ENCODE results near the gene ZNF831.

Gene ZNF831

DNA sequence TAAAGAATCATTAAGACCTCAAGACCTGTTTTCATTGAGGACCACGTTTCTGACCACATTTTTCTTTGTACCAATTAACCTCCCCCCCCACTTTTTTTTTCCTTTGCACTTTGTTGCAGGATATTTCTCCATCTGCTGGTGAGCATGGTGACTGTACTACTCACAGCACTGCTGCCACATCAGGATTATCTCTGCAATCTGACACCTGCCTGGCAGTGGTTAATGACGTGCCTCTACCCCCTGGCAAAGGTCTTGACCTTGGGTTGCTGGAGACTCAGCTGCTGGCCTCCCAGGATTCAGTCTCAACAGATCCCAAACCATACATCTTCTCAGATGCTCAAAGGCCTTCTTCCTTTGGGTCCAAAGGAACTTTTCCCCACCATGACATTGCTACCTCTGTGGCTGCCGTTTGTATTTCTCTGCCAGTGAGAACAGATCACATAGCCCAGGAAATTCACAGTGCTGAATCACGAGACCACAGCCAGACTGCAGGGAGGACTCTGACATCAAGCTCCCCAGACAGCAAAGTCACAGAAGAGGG, 90.2 kb downstream of the ZNF831 start:
- no peak for FAIRE-seq

DNA sequence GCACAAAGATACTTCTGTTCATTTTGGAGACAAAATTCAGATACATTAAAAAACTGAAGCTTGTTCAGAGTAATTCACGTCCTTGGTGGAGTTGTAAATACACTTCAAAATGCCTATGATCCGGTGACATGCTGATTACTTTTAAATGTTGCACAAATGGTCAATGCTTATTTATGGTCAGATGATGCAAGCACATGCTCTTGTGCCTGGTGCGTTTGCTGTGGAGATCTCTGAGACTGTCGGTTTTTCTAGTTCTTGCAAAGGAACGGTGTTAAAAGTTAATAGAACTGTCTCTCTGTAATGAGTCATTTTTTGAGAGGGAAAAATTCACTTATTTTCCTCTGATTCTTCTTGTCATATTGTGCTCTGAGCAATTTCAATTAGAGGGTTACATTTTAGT, 91.6 kb downstream of the ZNF831 start:
- FAIRE-seq = no peak

DNA sequence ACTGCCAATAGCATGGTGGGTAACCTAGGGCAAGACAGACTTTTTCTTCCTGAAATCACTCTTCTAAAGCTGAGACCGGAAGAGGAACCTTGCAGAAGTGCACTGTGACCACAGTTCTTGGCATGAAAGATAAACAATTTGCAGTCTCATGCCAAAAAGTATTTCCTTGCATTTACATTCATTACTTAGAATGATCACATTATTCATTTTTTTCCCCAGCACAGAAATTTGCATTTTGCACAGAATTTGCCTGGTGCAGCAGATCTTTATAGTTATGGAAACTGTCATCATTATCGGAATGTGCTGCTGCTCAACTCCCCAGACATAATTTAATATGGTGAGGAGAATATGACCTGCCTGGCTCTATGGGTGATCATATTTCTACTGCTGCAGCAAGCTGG, 94.6 kb downstream of the ZNF831 start:
- no peak for FAIRE-seq

DNA sequence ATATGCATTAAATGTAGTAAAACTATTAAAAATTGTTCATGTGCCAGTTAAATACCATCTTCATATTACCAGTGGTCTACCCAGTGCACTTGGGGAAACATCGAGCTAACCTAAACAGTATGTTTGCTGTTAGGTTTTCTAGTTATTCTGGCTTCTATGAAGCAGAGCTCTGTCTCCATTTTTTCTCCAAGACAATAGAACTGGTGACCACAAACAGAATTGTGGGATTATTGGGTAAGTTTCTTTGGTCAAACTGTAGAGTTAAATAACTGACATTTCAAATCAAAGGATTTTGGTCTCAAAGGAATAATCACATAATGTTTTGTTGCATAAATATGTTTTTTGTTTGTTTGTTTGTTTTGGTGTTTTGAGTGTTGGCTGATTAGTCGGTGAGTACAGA, 96.3 kb downstream of the ZNF831 start:
- no peak for FAIRE-seq

DNA sequence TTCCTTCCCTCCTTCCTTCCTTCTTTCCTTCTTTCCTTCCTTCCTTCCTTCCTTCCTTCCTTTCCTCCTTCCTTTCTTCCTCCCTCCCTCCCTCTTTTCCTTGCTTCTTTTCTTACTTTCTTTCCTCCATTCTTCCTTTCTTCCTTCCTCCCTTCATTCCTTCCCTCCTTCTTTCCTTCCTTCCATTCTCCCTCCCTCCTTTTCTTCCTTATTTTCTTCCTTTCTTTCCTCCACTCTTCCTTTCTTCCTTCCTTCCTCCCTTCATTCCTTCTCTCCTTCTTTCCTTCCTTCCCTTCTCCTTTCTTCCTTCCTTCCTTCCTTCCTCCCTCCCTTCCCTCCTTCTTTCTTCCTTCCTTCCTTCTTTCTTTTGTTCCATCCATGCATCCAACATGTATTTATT, 101.7 kb downstream of the ZNF831 start:
- no peak for FAIRE-seq

DNA sequence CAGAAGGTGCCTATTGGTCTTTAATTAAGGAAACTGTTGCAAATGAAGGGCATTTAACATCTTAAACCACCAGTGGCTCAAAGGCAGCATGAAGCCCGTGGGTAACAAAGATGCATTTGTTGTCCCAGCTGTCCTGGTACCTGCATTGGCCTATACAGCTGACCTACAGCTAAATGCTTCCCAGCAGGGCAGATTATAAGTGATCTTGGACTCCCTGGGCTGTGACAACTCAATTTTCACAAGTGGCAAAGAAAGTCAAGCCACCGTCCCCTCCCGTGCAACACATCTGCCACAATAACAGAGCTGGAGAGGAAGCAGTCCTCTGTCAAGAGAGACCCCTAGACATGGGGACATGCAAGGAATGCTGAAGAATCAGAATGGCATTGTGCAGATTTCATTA, 105.2 kb downstream of the ZNF831 start:
- FAIRE-seq = no peak

DNA sequence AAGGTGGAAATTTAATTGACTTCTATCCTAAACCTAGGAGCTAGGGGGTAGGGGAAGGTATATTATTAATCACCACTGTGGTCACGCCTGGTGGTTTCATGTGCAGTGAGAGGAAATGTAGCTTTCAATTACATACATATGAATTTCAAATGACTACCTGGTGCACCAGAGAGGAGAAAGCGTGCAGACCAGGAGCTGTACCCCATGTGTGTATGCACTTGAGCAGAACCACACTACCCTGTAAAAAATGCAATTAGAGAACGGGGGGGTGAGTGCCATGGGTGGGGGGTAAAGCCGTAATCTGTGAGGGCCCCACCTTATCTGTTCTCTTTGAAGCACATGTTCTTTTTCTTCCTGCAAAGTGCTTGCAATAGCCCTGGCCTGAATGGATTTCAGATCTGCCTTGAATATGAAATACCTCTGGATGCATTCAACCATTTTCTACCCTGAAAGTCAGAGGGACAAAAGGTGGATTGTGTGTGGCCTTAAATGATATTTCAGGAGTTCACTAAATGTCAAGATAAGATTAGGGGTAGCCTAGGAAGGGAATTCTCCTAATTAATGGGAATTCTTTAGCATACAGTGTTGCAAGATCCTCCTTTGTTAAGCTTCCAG, 105.9 kb downstream of the ZNF831 start:
- no peak for FAIRE-seq

DNA sequence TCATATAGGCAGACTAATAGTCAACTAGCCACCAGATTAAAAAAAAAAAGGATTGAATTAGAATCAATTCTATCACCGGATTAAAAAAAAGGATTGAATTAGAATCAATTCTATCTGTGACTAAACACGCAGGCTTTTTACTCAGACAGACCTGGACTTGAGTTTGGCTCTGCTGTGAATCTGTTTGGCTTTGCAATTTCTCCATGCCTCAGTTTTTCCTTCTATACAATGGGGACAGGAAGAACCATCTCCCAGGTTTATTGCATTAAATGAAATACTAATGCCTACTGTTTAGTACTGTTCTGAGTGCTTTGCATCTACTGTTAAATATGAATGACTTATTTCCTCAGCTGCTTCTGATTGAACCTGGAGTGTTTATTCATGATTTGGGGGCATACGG, 106.8 kb downstream of the ZNF831 start:
- FAIRE-seq = no peak

DNA sequence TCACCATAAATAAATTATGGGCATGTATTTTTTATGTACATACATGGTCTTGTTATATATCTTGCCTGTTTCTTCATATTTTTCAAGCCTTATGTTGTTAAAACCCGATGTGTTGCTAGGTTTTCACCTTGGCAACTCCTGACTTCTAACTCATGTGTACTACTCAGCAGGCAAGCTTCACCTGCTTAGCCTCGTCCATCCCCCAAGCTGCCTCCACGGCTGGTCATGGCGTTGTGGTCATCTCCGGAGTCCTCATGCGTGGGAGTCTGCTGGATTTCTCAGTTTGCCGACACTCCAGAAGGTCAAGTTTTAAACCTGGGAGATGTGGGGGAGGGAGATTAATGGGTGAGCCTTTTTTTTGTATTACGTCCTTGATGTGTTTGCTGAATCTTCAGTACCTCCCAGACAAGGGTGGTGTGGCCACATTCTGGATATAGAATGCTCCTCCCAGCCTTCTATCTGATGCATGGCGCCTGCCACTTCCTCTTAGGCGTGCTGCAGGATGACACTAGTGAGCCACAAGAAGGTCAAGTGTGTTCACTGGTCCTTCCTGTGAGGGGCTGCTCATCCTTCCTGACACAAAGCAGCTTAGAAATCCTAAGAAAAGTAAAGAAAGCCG, 110.2 kb downstream of the ZNF831 start:
- FAIRE-seq = no peak

DNA sequence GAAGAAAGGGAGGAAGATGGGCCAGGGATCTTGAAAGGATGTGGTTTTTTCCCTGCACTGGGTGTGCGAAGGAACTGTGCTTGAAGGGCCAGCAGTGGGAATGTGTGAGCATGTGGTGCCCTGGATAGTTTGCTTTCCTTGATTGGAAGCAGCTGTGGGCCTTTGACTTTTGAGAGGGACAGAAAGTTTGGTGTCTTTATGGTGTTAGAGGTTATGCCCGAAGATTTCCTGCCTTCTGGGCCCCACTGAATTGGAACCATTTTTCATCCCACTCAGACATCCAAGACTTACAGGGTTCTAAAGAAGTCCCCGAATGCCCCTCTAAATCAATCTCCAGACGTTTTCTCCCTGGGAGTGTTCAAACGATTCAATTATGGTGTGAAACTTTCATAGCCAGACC, 113.3 kb downstream of the ZNF831 start:
- no peak for FAIRE-seq

DNA sequence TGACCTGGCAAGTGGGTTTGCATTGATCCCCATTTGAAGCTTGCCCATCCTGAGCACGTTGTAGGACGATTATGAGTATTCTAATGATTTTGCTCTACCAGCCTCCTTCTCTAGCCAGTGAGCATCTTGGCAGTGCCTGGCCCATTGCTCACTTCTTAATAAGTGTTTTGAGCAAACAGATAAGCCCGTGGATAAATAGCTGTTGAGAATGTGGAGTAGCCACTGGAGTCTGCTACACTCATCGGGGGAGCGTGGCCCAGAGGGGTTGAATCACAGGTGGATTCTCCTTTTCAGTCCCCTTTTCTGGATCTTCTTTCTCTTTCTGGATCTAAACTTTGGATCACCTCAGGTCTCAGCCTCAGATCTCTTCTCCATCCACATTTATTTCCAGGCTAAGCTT, 120.8 kb downstream of the ZNF831 start:
- FAIRE-seq = no peak

DNA sequence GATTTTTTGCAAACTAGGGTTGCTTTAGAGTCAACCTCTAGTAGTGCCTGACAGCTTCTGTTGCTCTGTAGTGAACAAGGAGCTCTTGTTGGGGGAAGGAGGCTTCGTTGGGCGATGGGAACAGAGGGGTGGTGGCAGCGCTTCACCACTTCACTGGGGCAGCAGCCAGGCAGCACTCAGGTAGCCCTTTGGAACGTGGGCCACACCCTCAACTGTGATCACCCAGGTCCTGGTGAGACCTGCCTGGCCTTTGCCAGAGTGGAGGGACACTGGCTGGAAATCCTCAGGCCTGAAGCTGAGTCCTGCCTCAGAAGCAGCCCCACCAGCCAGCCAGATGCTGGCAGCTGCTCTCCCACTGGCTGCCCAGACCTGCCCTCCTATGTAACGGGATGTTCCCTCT, 126.4 kb downstream of the ZNF831 start:
- no peak for FAIRE-seq

DNA sequence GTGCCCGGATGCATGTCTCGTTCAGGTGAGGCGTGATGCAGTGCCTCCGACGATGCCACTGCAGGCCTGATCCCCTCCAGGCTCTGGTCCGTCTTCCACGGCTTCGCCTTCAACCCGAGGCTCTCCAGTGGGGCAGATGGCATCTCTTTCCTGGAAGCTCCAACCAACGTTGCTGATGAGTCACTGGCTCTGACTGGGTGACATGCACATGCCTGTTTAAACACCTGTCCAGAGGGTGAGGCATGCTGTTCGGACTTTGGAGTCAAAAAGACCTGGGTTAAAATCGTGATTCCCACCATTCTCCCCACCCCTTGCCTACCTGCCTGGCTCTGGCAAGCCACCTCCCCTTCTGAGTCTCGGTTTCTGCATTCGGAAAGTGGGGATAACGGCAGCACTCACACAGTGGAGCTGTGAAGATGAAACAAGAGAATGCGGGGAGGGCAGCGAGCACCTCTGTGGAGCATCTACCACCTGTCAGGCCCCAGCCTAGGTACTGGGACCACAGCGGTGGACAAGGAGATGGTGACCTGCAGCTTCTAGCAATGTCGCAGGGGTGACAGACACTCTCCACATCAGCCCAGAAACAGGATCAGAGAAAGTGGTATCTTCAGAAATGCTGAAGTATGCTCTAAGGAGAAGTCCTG, 128.2 kb downstream of the ZNF831 start:
- no peak for FAIRE-seq

DNA sequence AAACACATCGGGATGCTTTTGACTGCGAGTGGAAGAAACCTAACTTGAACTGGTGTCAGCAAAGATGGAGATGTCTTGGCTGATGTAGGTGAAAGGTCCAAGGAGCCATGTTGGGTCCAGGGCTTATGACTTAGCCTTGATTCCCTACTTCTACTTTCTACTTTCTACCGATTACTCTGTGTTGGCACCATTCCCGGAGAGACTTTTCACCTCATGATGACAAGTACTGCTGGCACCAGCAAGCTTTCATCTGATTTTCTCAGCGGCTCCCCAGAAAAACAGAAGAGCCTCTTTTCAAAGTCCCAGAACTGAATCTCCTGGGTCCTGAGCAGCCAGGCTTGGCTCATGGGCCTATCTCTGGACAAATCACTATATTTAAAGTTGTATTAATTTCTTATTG, 131.9 kb downstream of the ZNF831 start:
- no peak for FAIRE-seq

DNA sequence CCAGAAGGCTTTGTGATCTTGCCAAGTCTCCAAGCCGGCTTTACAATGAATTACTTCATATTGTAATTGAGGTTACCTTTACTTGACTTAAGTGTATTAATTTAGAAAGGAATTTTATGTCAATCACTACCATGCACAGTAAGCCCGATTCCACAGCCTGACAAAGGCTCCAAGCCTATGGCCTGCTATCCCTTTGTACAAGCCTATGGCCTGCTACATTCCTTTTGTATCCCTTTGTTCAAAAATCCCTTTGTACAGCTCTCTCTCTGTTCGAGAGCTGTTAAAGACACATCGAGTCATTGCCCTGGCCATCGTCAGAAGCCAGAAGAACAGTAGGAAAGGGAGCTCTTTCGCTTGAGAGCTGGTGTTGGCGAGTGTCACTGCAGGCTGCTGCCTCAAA, 134.1 kb downstream of the ZNF831 start:
- no peak for FAIRE-seq

DNA sequence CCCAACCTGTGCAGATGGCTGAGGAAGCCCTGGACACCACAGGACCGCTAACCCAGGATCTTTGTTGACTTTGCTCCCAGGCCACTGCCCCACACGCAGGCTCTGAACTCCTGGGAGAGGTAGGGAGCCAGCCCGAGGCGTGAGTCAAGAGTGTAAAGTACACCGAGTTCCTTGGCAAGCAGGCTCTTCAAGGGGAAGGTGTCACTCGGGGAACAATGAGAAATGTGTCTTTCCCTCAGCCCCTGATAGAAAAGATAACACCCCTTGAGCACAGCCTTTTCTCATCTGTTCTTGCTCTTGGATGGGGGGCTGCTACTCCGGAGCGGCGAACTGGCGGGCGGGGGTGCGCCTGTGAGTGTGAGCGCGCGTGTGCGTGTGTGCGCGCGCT, 136.3 kb downstream of the ZNF831 start:
- FAIRE-seq = no peak

DNA sequence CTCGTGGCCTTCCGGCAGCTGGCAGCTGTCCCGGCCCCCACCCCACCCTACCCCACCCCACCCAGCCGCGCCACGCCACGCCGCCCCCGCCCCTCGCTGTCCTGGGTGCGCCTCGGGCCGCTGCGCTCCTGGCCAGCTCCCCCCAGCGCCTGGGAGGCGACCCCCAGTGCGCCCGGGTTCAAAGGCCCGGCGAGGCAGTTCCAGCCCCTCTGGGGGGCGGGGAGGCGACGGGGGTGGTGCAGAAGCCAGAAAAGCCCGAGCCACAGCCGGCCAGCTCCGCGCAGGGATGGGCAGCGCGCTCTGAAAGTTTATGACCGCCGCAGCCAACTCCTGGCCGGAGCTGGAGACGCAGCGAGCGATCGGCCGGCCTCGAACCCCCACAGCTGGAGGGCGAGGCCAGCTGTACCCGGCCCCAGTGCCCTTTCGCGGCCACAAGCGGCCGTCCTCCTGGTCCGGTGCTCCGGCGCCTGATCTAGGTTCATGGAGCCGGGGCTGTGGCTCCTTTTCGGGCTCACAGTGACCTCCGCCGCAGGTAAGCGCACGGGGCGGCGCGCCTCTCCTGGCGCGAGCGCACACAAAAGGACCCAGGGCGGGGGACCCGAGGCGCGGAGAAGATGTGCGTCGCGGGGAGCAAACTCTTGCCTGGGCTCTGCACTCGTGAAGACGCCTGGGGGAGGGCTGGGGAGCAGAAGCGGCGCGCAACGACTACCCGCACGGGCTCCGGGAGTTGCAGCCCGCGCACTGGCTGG, 136.9 kb downstream of the ZNF831 start, which contains the start of gene EDN3:
EDN3 (plus strand) TSS at position 279 of the 749 bp plus-strand sequence; CDS start at position 481, 202 bp downstream.
- no peak for FAIRE-seq

DNA sequence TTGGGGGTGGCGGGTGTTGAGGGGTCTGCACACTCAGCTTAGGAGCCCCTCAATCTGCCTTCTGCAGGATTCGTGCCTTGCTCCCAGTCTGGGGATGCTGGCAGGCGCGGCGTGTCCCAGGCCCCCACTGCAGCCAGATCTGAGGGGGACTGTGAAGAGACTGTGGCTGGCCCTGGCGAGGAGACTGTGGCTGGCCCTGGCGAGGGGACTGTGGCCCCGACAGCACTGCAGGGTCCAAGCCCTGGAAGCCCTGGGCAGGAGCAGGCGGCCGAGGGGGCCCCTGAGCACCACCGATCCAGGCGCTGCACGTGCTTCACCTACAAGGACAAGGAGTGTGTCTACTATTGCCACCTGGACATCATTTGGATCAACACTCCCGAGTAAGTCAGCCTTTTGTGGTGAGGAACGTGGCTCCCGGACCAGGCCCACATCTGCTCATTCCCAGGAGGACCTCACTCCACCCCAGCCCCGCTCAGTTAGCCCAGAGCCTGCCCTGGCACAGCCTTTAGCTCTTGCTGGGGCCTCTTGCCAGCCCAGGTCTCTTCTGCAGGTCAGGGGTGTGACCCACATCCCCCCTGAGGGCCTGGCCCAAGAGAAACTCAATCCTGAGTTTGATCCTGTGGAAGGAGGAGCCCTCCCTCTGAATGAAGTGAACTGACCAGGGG, 137.9 kb downstream of the ZNF831 start:
- FAIRE-seq = no peak

DNA sequence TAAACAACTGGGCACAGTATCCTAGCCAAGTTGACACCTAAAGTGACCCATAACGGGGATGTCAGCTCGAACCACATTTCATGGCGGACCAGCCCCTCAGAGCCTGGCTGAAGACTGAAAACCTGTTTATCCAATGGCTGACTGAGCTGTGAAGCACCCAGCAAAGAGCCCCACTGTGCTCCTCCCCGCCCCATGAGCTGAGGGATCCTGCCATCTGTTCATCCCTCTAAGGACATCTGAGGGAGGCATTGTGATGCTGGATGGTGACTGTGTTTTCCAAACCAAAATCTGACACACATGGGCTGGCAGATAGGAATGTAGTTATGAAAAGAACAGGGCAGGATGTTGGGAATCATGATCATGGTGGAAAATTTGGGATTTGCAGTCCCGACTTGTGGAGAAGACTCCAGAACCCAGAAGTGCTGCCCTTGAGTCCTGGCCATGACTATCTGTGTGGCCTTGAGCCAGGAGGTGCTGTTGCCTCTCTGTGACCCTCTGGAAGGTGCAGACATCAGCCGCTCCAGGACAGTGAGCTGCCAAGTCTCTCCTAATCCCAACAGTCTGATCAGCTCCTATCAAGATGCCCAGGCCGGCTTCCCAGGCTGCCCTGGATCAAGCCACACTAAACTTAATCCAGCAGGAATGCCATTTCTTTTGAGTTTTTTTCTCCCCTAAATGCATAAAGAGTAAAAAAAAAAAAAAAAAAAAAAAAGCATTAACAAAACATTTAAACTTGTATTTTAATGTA, 142.5 kb downstream of the ZNF831 start:
- no peak for FAIRE-seq

DNA sequence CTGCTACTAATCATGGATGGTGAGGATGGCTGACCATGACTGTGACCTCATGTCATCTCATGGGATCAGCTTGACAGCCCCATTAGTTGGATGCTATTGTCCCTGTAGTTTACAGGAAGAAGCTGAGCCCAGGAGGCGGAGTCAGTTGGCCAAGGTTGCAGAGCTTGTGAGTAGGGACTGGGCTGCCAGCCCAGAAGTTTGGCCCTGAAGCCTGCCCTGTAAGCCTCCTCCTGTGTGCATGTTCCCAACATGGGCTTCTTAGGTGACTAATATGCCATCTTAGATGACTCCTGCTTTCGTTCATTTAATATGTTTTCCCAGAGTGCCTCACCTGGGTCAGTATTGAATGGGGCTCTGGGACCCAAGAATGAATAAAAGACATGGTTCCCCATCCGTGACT, 143.6 kb downstream of the ZNF831 start:
- no peak for FAIRE-seq
